Activated CD8-positive, alpha-beta memory T cell treated with anti-CD3 and anti-CD28 coated beads, Interleukin-2, amount 10 ng/mL, durations not matched to agents 7 days and 5 days (primary cell): ENCODE results near the gene SMIM38. TPM values are rescaled to one million over a fixed set of nuclear protein-coding genes. Genes with fewer than 3 reads are reported as not detected.

Experiments
- ATAC-seq: fragments of 150-1000 bp; cut with Tn5 transposase; one replicate; pipeline ENCODE4 v1.10.0; 2021; ENCODE audit warnings: moderate library complexity
- CTCF ChIA-PET: fragments of 350-600 bp; sonication (Branson Sonifier 250); formaldehyde crosslinking; loops from one replicate; lab custom pipeline; 2021; ENCODE audit warnings: antibody characterized with exemption; lab: Charles Lee
- DNase-seq: peaks from one replicate; pipeline ENCODE4 v3.0.0-alpha.2; 2020
- H3K27ac Mint-ChIP-seq: one replicate; pipeline ENCODE4 v1.8.0; 2021; ENCODE audit warnings: mild to moderate bottlenecking, mixed read lengths
- H3K27me3 Mint-ChIP-seq: one replicate; pipeline ENCODE4 v1.8.0; 2021; ENCODE audit warnings: mixed read lengths
- H3K36me3 Mint-ChIP-seq: one replicate; pipeline ENCODE4 v1.8.0; 2021; ENCODE audit warnings: mild to moderate bottlenecking, mixed read lengths
- H3K4me1 Mint-ChIP-seq: one replicate; pipeline ENCODE4 v1.8.0; 2021; ENCODE audit warnings: mixed read lengths
- H3K4me3 Mint-ChIP-seq: one replicate; pipeline ENCODE4 v1.8.0; 2021; ENCODE audit warnings: mild to moderate bottlenecking, moderate library complexity, mixed read lengths
- H3K9me3 Mint-ChIP-seq: one replicate; pipeline ENCODE4 v1.8.0; 2022; ENCODE audit warnings: low read depth, mixed read lengths
- total RNA-seq, 2 experiments: library from RNA; stranded (reverse); gene quantifications; one replicate each; pipeline ENCODE4 v1.2.3, GENCODE V29; 2021

The SMIM38 gene
- total RNA-seq, 2 experiments from 2014 or later: 0.26 to 0.56 TPM

- H3K4me1 Mint-ChIP-seq: no peaks in the 10 kb centered on the region
- ATAC-seq (no peak), DNase-seq (no peak)
- H3K27me3 Mint-ChIP-seq: no peaks in the 10 kb centered on the region
- no peak overlapping the region for H3K4me3 Mint-ChIP-seq
- no peaks in the 10 kb centered on the region for H3K9me3 Mint-ChIP-seq
- H3K27ac Mint-ChIP-seq: no peak overlapping the region
- CTCF ChIA-PET: no interaction called here
- H3K36me3 Mint-ChIP-seq: no peaks in the 10 kb centered on the region
These were observed 18.3 kb downstream of the SMIM38 start for GRCh38 chr11:69173925-69174581.

GRCh38 chr11:69174841-69175240 lies 19.1 kb downstream of the SMIM38 start:
- ATAC-seq: no peak

GRCh38 chr11:69178819-69179482 lies 23.2 kb downstream of the SMIM38 start:
- H3K4me3 Mint-ChIP-seq: no peak overlapping the region
- H3K4me1 Mint-ChIP-seq: peaks cover 3% of the 10 kb centered on the region
- H3K9me3 Mint-ChIP-seq: no peaks in the 10 kb centered on the region
- H3K27ac Mint-ChIP-seq: no peak overlapping the region
- H3K36me3 Mint-ChIP-seq: no peaks in the 10 kb centered on the region
- H3K27me3 Mint-ChIP-seq: peaks cover 5% of the 10 kb centered on the region
- CTCF ChIA-PET: no interaction called here
- DNase-seq (no peak), ATAC-seq (no peak)

More at GRCh38 chr11:69174841-69175240, 19.1 kb downstream of the SMIM38 start:
- no peaks in the 10 kb centered on the region for H3K27me3 Mint-ChIP-seq
- no peak overlapping the region for H3K4me3 Mint-ChIP-seq
- no peaks in the 10 kb centered on the region for H3K4me1 Mint-ChIP-seq
- no peaks in the 10 kb centered on the region for H3K9me3 Mint-ChIP-seq
- no peak for DNase-seq
- CTCF ChIA-PET: no interaction called here
- no peak overlapping the region for H3K27ac Mint-ChIP-seq
- no peaks in the 10 kb centered on the region for H3K36me3 Mint-ChIP-seq

GRCh38 chr11:69180226-69180625 lies 24.5 kb downstream of the SMIM38 start:
- no peak for ATAC-seq
- Mint-ChIP-seq H3K9me3 (no peaks in the 10 kb centered on the region), H3K36me3 (no peaks in the 10 kb centered on the region), H3K27ac (no peak overlapping the region), H3K27me3 (peaks cover 7% of the 10 kb centered on the region), H3K4me3 (no peak overlapping the region), H3K4me1 (peaks cover 3% of the 10 kb centered on the region)
- no peak for DNase-seq
- CTCF ChIA-PET: no interaction called here

- Mint-ChIP-seq H3K36me3 (no peaks in the 10 kb centered on the region), H3K9me3 (no peaks in the 10 kb centered on the region), H3K4me1 (peaks cover 3% of the 10 kb centered on the region), H3K4me3 (no peak overlapping the region), H3K27ac (no peak overlapping the region), H3K27me3 (peaks cover 7% of the 10 kb centered on the region)
- no peak for ATAC-seq
- CTCF ChIA-PET: no interaction called here
- DNase-seq: no peak
These were observed 25.0 kb downstream of the SMIM38 start for GRCh38 chr11:69180726-69181125.

GRCh38 chr11:69183613-69184012 lies 27.9 kb downstream of the SMIM38 start:
- H3K4me1 Mint-ChIP-seq: peaks cover 3% of the 10 kb centered on the region
- H3K27ac Mint-ChIP-seq: no peak overlapping the region
- no peak overlapping the region for H3K4me3 Mint-ChIP-seq
- CTCF ChIA-PET: no interaction called here
- no peak for DNase-seq
- ATAC-seq: no peak
- H3K36me3 Mint-ChIP-seq: no peaks in the 10 kb centered on the region
- peaks cover 11% of the 10 kb centered on the region for H3K27me3 Mint-ChIP-seq
- H3K9me3 Mint-ChIP-seq: no peaks in the 10 kb centered on the region

GRCh38 chr11:69186316-69187260 lies 30.9 kb downstream of the SMIM38 start:
- CTCF ChIA-PET: no interaction called here
- H3K4me1 Mint-ChIP-seq: peaks cover 3% of the 10 kb centered on the region
- no peak overlapping the region for H3K27ac Mint-ChIP-seq
- H3K27me3 Mint-ChIP-seq: peaks cover 11% of the 10 kb centered on the region
- no peak for ATAC-seq
- H3K4me3 Mint-ChIP-seq: no peak overlapping the region
- no peaks in the 10 kb centered on the region for H3K36me3 Mint-ChIP-seq
- DNase-seq: no peak
- peaks cover 4% of the 10 kb centered on the region for H3K9me3 Mint-ChIP-seq

GRCh38 chr11:69187540-69188065 lies 31.9 kb downstream of the SMIM38 start:
- DNase-seq (no peak), ATAC-seq (no peak)
- peaks cover 11% of the 10 kb centered on the region for H3K27me3 Mint-ChIP-seq
- peaks cover 4% of the 10 kb centered on the region for H3K9me3 Mint-ChIP-seq
- no peaks in the 10 kb centered on the region for H3K36me3 Mint-ChIP-seq
- peaks cover 3% of the 10 kb centered on the region for H3K4me1 Mint-ChIP-seq
- H3K4me3 Mint-ChIP-seq: no peak overlapping the region
- no peak overlapping the region for H3K27ac Mint-ChIP-seq
- CTCF ChIA-PET: no interaction called here

- no peak overlapping the region for H3K27ac Mint-ChIP-seq
- no peak for DNase-seq
- peaks cover 5% of the 10 kb centered on the region for H3K27me3 Mint-ChIP-seq
- ATAC-seq: no peak
- H3K9me3 Mint-ChIP-seq: peaks cover 4% of the 10 kb centered on the region
- no peaks in the 10 kb centered on the region for H3K36me3 Mint-ChIP-seq
- no peak overlapping the region for H3K4me3 Mint-ChIP-seq
- no peaks in the 10 kb centered on the region for H3K4me1 Mint-ChIP-seq
- CTCF ChIA-PET: no interaction called here
These were observed 33.3 kb downstream of the SMIM38 start for GRCh38 chr11:69189059-69189458.

- Mint-ChIP-seq H3K4me1 (no peaks in the 10 kb centered on the region), H3K27me3 (peaks cover 2% of the 10 kb centered on the region), H3K9me3 (peaks cover 11% of the 10 kb centered on the region), H3K27ac (no peak overlapping the region), H3K36me3 (no peaks in the 10 kb centered on the region), H3K4me3 (no peak overlapping the region)
- DNase-seq (no peak), ATAC-seq (no peak)
- CTCF ChIA-PET: no interaction called here
These were observed 35.2 kb downstream of the SMIM38 start for GRCh38 chr11:69190796-69191536.

- Mint-ChIP-seq H3K27ac (no peak overlapping the region), H3K4me3 (no peak overlapping the region), H3K36me3 (no peaks in the 10 kb centered on the region), H3K9me3 (peaks cover 11% of the 10 kb centered on the region), H3K27me3 (no peaks in the 10 kb centered on the region), H3K4me1 (no peaks in the 10 kb centered on the region)
- CTCF ChIA-PET: interaction anchor here (0.6 kb wide), 1 partner anchor 38 kb away, joined by 4 read pairs; no protein-coding TSS in a partner anchor
- ATAC-seq: no peak
- no peak for DNase-seq
These were observed 36.6 kb downstream of the SMIM38 start for GRCh38 chr11:69192301-69192721.

GRCh38 chr11:69193151-69193550 lies 37.4 kb downstream of the SMIM38 start:
- peaks cover 11% of the 10 kb centered on the region for H3K9me3 Mint-ChIP-seq
- no peaks in the 10 kb centered on the region for H3K27me3 Mint-ChIP-seq
- ATAC-seq (no peak), DNase-seq (no peak)
- no peak overlapping the region for H3K27ac Mint-ChIP-seq
- no peaks in the 10 kb centered on the region for H3K4me1 Mint-ChIP-seq
- H3K36me3 Mint-ChIP-seq: no peaks in the 10 kb centered on the region
- CTCF ChIA-PET: no interaction called here
- no peak overlapping the region for H3K4me3 Mint-ChIP-seq

- ATAC-seq (no peak), DNase-seq (no peak)
- H3K27me3 Mint-ChIP-seq: no peaks in the 10 kb centered on the region
- no peak overlapping the region for H3K27ac Mint-ChIP-seq
- H3K4me3 Mint-ChIP-seq: no peak overlapping the region
- peaks cover 11% of the 10 kb centered on the region for H3K9me3 Mint-ChIP-seq
- CTCF ChIA-PET: no interaction called here
- no peaks in the 10 kb centered on the region for H3K4me1 Mint-ChIP-seq
- no peaks in the 10 kb centered on the region for H3K36me3 Mint-ChIP-seq
These were observed 37.9 kb downstream of the SMIM38 start for GRCh38 chr11:69193629-69194028.
